M059J (cell line): Measurements from ENCODE around the gene NBEA. TPM values are rescaled to one million over a fixed set of nuclear protein-coding genes. Genes with fewer than 3 reads are reported as not detected.
A peak's percentile ranks its signal among the peaks of the same experiment; 100 is the strongest.
"Not testable (repeated sequence)": the region's sequence is repeated elsewhere in the genome, so short reads cannot be mapped to it uniquely, and the experiment has no call there.

Source experiments
- DNase-seq: peaks from one replicate; pipeline ENCODE4 v3.0.0-alpha.2; 2012; ENCODE audit warnings: low read depth
- total RNA-seq: library from RNA; depleted of rRNA; stranded (reverse); fragments of >200 nt; shearing (Covaris generic); gene quantifications from 2 replicates; pipeline ENCODE4 v1.2.3, GENCODE V29; 2014

NBEA gene
- total RNA-seq, 1 experiment from 2014 or later, result 6.4 TPM

- peak; percentile 5 for DNase-seq
Measured at GRCh38 chr13:34944751-34945150, 2.7 kb downstream of the NBEA start.

DNA sequence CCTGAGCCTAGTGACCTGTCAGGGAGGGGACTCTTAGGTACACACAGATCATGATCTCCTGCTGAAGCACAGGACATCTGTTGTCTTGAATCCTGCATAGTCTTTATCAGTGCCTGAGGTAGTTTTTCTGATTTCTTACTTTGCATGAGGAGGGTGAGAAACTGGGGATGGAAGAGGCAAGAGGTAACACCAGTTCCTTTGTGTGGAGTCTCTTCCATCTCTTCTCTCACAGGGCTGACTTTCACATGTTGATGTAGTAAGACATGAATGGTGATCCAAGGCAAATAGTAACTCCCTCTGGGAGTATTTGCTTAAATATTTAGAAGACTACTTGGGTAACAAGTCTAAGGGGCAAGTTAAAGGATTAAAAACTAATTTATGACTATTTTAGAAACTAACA, 9.5 kb downstream of the NBEA start:
- no peak for DNase-seq

- DNase-seq, result no peak
Measured at GRCh38 chr13:34959489-34959888, 17.4 kb downstream of the NBEA start.

DNA sequence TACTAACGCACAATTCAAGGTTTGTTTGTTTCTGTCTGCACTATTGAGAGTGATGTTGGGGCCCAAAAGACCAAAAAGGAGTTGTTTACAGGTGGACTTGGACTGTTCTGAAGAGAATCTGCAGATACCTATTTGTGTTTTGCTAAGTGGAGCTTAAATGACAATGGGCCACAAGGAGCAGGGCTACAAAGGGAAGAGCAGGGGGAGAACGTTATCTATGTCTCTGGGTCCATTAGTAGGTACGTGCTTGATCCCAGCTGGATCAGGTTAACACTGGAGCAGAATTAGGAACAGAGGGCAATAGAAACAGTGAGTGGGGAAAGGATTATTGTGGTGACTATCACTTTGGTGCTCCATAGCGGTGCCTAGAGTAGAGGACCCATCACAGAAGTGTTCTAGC, 22.5 kb downstream of the NBEA start:
- no peak for DNase-seq

DNA sequence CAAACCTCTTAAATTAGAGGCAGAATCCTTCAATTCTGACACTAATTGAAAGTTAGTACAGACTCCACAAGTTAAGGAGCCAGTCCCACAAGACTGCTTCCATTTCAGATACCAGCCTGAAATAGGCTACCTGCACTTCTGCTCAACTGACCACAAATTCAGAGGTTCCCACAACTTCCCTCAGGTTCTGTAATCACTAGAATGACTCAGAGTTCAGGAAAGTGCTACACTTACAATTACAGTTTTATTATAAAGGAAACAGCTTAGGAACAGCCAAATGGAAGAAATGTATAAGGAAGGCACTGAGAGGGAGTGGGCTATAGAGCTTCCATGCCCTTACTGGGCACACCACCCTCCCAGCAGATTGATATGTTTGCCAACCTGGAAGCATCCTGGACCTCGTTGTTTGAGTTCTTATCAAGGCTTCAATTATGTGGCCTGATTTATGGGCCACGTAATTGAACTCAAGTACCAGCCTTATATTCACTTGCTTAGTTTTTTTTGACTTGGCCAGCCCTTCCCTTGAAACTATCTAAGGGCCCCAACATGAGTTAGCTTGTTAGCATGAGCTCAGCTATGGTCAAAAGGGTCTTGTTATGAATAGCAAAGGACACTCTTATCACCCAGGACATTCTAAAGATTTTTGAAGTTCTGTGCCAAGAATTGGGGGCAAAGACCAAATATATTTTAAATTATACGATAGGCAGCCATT, 25.9 kb downstream of the NBEA start:
- DNase-seq, result peak; percentile 85

GRCh38 chr13:34969539-34969938, 27.5 kb downstream of the NBEA start:
- not testable (repeated sequence) for DNase-seq

DNA sequence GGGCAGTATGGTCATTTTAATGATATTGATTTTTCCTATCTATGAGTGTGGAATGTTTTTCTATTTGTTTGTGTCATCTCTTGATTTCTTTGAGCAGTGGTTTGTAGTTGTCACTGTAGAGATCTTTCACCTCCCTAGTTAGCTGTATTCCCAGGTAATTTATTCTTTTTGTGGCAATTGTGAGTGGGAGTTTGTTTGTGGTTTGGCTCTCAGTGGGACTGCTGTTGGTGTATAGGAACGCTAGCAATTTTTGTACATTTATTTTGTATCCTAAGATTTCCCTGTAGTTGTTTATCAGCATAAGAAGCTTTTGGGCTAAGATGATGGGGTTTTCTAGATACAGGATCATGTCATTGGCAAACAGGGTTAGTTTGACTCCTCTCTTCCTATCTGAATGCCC, 28.9 kb downstream of the NBEA start:
- DNase-seq, result peak; percentile 51

- DNase-seq, result peak; percentile 22
Measured at GRCh38 chr13:34971473-34971872, 29.4 kb downstream of the NBEA start.

DNA sequence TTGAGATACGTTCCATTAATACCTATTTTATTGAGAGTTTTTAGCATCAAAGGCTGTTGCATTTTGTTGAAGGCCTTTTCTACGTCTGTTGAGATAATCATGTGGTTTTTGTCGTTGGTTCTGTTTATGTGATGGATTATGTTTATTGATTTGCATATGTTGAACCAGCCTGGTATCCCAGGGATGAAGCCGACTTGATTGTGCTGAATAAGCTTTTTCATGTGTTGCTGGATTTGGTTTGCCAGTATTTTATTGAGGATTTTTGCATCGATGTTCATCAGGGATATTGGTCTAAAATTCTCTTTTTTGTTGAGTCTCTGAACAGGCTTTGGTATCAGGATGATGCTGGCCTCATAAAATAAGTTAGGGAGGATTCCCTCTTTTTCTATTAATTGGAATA, 43.1 kb downstream of the NBEA start:
- DNase-seq, result not testable (repeated sequence)

DNA sequence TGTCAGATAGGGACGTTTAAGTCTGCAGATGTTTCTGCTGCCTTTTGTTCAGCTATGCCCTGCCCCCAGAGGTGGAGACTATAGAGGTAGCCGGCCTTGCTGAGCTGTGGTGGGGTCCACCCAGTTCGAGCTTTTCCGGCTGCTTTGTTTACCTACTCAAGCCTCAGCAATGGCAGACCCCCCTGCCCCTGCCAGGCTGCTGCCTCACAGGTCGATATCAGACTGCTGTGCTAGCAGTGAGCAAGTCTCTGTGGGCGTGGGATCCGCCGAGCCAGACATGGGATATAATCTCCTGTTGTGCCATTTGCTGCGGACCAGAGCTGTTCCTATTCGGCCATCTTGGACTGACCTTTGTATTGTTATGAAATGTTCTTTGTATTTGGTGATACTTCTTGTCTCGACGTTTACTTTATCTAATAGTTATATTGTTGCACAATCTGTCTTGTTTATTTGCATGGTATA, 46.3 kb downstream of the NBEA start:
- DNase-seq, result no peak

- no peak for DNase-seq
Measured at GRCh38 chr13:34990399-34991214, 48.5 kb downstream of the NBEA start.

DNA sequence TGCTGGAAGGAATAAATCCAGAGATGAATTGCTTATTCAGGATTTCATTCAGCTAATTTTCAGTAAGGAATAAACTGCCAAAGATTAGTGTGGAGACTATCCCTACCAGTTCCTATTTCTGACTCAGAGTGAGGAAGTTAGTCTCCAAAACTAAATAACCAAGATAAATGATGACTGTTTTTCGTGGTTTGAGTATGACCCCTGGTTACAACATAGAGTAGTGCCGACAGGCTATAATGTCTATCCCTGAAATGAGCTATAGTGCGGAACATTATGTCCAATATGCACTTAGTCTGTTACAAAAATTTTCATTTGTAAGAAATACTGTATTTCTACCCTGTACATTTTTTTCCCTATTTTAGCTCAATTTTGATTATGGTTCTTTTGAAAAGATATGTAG, 51.4 kb downstream of the NBEA start:
- peak; percentile 44 for DNase-seq

DNA sequence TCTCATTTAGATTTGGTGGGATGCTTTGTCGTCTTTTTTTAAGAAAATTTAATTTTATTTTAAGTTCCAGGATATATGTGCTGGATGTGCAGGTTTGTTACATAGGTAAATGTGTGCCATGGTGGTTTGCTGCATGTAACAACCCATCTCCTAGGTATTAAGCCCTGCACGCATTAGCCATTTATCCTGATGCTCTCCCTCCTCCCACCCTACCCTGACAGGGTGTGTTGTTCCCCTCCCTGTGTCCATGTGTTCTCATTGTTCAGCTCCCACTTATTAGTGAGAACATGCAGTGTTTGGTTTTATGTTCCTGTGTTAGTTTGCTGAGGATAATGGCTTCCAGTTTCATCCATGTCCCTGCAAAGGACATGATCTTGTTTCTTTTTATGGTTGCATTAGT, 61.7 kb downstream of the NBEA start:
- not testable (repeated sequence) for DNase-seq

DNA sequence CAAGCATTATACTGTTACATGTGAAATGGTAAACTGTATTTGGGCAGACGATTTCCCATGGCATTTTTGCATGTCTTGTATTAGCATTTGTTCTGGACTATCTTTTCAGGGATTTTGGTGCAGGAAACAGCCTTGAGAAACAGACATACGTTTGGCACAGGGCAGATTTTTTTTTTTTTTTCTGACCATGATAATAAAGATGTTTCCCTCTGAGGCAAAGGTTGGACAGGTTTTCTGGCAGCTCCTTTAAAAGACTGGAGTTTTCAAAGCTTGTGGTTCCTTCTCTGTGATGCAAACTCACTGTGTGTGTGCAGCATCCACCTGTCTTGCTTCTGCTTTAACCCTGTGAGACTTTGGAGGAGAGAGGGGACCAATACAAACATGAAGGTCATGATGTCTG, 63.0 kb downstream of the NBEA start:
- DNase-seq, result no peak

GRCh38 chr13:35014606-35015213, 72.6 kb downstream of the NBEA start:
- no peak for DNase-seq

GRCh38 chr13:35016362-35017112, 74.5 kb downstream of the NBEA start:
- peak; percentile 4 for DNase-seq

DNA sequence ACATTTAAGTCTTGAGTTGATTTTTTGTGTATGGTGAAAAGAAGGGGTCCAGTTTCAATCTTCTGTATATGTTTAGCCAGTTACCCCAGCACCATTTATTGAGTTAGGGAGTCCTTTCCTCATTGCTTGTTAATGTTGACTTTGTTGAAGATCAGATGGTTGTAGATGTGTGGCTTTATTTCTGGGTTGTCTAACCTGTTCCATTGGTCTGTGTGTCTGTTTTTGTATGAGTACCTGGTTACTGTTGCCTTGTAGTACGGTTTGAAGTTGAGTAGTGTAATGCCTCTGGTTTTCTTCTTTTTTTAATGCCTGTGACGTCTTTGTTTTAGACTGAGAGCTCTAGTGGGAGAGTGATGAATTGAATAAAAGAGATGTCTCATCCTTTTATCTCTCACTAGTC, 83.2 kb downstream of the NBEA start:
- no peak for DNase-seq

DNA sequence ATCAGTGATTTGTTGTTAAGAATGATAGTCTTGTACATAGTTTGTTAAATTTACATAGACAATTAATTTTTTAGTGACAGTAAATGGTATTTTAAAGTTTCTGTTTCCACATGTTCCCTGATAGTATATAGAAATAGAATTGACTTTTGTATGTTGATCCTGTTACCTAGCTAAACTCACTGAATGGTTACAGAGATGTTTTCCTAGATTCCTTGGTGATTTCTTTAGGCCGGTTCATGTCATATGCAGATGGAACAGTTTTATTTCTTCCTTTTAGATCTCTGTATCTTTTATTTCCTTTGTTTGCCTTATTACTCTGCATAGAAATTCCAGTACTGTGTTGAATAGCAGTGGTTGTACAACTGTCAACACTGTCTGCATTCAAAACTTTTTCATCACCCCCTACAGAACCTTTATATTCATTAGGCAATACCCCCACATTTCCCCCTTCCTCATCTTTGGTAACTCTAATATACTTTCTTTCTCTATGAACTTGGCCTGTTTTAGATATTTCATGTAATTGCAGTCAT, 86.3 kb downstream of the NBEA start:
- no peak for DNase-seq

DNA sequence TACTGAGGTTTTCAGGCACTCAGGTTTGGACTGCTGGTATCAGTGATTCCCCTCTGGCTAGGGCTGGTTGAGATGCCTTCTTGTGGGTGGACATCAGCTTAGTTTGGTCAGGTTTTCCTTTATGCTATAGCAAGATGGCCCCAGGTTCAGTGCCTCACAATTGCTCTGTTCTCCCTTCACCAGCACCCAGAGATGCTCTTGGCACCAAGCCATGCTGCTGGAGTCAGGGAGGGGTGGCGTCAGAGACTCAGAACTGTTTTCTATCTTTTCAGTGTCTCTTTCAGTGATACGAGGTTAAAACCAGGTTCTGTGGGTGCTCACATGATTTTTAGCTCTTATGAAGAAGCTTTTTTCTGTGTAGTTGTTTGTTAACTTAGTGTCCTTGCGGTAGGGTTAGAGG, 96.9 kb downstream of the NBEA start:
- DNase-seq, result no peak

DNA sequence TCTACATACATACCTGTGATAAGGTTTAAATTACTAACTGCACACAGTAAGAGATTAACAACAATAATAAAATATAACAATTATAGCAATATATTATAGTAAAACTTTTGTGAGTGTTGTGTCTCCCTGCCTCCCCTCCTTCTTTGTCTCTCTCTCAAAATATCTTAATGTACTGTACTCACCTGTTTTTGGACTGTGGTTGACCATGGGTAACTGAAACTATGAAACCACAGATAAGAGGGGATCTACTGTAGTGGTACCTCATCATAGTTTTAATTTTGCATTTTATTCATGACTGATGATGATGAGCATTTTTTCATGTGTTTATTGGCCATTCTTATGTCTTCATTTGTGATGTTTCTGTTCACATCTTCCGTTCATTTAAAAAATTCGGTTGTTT, 104.5 kb downstream of the NBEA start:
- DNase-seq, result no peak

DNA sequence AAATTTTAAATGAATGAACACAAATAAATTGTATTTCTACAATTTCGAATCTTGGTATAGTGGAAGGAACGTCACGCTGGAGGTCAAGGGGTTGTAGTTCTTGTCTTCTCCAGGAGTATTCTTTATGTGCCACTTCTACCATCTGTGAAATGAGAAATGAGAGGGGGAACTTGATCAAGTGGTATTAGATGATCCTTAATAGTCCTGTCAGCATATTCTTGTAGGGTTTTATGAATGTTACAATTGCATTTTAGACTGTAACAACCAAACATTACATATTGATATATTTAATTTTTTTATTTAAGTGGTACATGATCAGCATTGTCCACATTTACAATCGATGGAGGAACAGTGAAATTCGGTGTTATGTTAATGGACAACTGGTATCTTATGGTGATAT, 113.6 kb downstream of the NBEA start:
- DNase-seq, result no peak

DNA sequence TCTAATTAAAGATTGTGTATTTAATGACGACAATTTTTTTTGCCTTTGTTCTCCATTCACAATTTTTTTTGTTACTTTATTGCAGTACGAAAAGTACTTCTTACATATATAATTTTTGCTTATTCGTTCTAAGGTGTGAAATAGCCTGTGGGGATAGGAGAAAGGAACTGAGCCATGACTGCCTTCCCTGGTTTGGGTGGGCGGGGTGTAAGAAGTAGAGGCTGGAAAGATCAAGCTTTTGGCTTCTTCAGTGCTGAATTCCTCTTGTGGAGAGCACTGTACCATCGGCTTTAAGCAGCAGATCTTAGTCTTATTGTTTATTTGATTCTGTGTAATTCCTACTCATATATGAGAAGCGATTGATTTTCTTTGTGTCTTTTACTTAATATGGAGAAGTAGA, 115.8 kb downstream of the NBEA start:
- DNase-seq, result no peak
